HCT116 (cell line): ENCODE measurements around the gene MPHOSPH6. TPM values are rescaled to one million over a fixed set of nuclear protein-coding genes. Genes with fewer than 3 reads are reported as not detected.

Experiments used
- ATAC-seq: fragments of 200-7000 bp; cut with Tn5 transposase; 2 replicates; pipeline ENCODE4 v1.9.1; 2020; ENCODE audit warnings: mild to moderate bottlenecking, moderate library complexity
- BruUV-seq: library from RNA; stranded (reverse); fragments of 400-500 nt; replicated peaks from 2 replicates; lab custom pipeline; 2021; lab: Mats Ljungman, UMichigan
- CTCF ChIA-PET: fragments of 300-600 bp; sonication (Branson Sonifier 250); formaldehyde crosslinking; loops from one replicate; lab custom pipeline; 2021; ENCODE audit warnings: antibody characterized with exemption; lab: Charles Lee
- POLR2A ChIA-PET: fragments of 300-600, 350-600 bp; sonication (Branson Sonifier 250); formaldehyde crosslinking; loops from one replicate; lab custom pipeline; 2021; ENCODE audit warnings: antibody characterized with exemption; lab: Charles Lee
- RAD21 ChIA-PET, 2 experiments: fragments of 300-600 bp; sonication (Branson Sonifier 250); formaldehyde crosslinking; loops; one replicate each; lab custom pipeline; 2023; ENCODE audit warnings: low total read pairs in 2 of 2; ENCODE audit not compliant: uncharacterized antibody in 2 of 2, unreplicated experiment in 2 of 2, low non-redundant PET in 1 of 2; lab: Charles Lee
- DNase-seq: peaks from one replicate; pipeline ENCODE4 v3.0.0-alpha.2; 2010; ENCODE audit warnings: low read depth, low spot score
- H2AFZ ChIP-seq: fragments of 200-600 bp; shearing (Covaris generic), sonication (generic); 2 replicates; pipeline ENCODE4 v1.6.1; 2017; ENCODE audit warnings: low read depth, mixed run types, mixed read lengths, antibody characterized with exemption, low read length; ENCODE audit not compliant: poor library complexity, severe bottlenecking
- H3K27ac ChIP-seq: 2 replicates; pipeline ENCODE4 v1.5.1; 2012; ENCODE audit warnings: low read depth, low read length
- H3K27me3 ChIP-seq: fragments of 200-600 bp; sonication (generic); 2 replicates; pipeline ENCODE4 v1.6.1; 2016; ENCODE audit warnings: mixed run types, low read length, mixed read lengths; ENCODE audit not compliant: insufficient read depth
- H3K36me3 ChIP-seq, 2 experiments: fragments of 200-500 bp in 1 of 2; fragments of 200-600 bp in 1 of 2; sonication (Bioruptor generic) in 1 of 2; sonication (generic) in 1 of 2; 2 replicates each; pipeline versions ENCODE4 v1.5.1 to v1.6.1; 2014 to 2016; ENCODE audit warnings: low read length in 2 of 2, inconsistent platforms in 1 of 2, mixed read lengths in 1 of 2, mixed run types in 1 of 2; ENCODE audit not compliant: insufficient read depth in 2 of 2, control insufficient read depth in 1 of 2
- H3K4me1 ChIP-seq, 2 experiments: fragments of 200-600 bp in 1 of 2; sonication (generic) in 1 of 2; 2 replicates each; pipeline versions ENCODE4 v1.5.1 to v1.6.1; 2012 to 2017; ENCODE audit warnings: low read length in 2 of 2, inconsistent platforms in 1 of 2, mild to moderate bottlenecking in 1 of 2, mixed read lengths in 1 of 2, mixed run types in 1 of 2, moderate library complexity in 1 of 2; ENCODE audit not compliant: insufficient read depth in 2 of 2, control insufficient read depth in 1 of 2
- H3K4me2 ChIP-seq: fragments of 200-600 bp; sonication (generic); 2 replicates; pipeline ENCODE4 v1.6.1; 2017; ENCODE audit warnings: mixed run types, low read length, mixed read lengths
- H3K4me3 ChIP-seq, 2 experiments: fragments of 200-600 bp in 1 of 2; sonication (generic) in 1 of 2; replicated peaks in 1 of 2; 2 replicates each; pipeline ENCODE4 v1.5.1; 2011 to 2016; ENCODE audit warnings: low read length in 2 of 2, control low read depth in 1 of 2, low read depth in 1 of 2, mild to moderate bottlenecking in 1 of 2, mixed read lengths in 1 of 2, mixed run types in 1 of 2
- H3K79me2 ChIP-seq: fragments of 200-600 bp; sonication (generic); 2 replicates; pipeline ENCODE4 v1.6.1; 2017; ENCODE audit warnings: mild to moderate bottlenecking, mixed run types, low read length, moderate library complexity, mixed read lengths; ENCODE audit not compliant: insufficient read depth
- H3K9ac ChIP-seq: fragments of 200-600 bp; sonication (generic); 2 replicates; pipeline ENCODE4 v1.6.1; 2016; ENCODE audit warnings: low read length, mixed read lengths
- H3K9me2 ChIP-seq: fragments of 200-600 bp; sonication (generic), shearing (Covaris generic); 2 replicates; pipeline ENCODE4 v1.6.1; 2017; ENCODE audit warnings: mixed run types, mild to moderate bottlenecking, moderate library complexity; ENCODE audit not compliant: insufficient read depth
- H3K9me3 ChIP-seq, 2 experiments: fragments of 200-500 bp in 1 of 2; fragments of 200-600 bp in 1 of 2; sonication (Bioruptor generic) in 1 of 2; sonication (generic) in 1 of 2; 2 replicates each; pipeline ENCODE4 v1.6.1; 2014 to 2017; ENCODE audit warnings: low read length in 2 of 2, mixed read lengths in 2 of 2, inconsistent platforms in 1 of 2, low read depth in 1 of 2, mild to moderate bottlenecking in 1 of 2, mixed run types in 1 of 2, moderate library complexity in 1 of 2; ENCODE audit not compliant: control insufficient read depth in 1 of 2, insufficient read depth in 1 of 2
- H4K20me1 ChIP-seq: fragments of 200-600 bp; sonication (generic), shearing (Covaris generic); 2 replicates; pipeline ENCODE4 v1.6.1; 2017; ENCODE audit warnings: mixed run types, mild to moderate bottlenecking, moderate library complexity; ENCODE audit not compliant: insufficient read depth
- EZH2 ChIP-seq: fragments of 200-600 bp; sonication (generic); IDR thresholded peaks from 2 replicates; pipeline ENCODE4 v1.6.1; 2017; ENCODE audit warnings: antibody characterized with exemption, mixed run types
- FOSL1 ChIP-seq: IDR thresholded peaks from 2 replicates; pipeline ENCODE4 v1.6.1; 2012; ENCODE audit warnings: low read depth
- SRF ChIP-seq: IDR thresholded peaks from 2 replicates; pipeline ENCODE4 v1.6.1; 2012; ENCODE audit warnings: low read depth
- YY1 ChIP-seq: IDR thresholded peaks from 2 replicates; pipeline ENCODE4 v1.6.1; 2011; ENCODE audit warnings: low read length, low read depth, moderate library complexity, mild to moderate bottlenecking; ENCODE audit not compliant: insufficient replicate concordance; ENCODE audit errors: extremely low read depth
- ZBTB33 ChIP-seq: IDR thresholded peaks from 2 replicates; pipeline ENCODE4 v1.6.1; 2011; ENCODE audit warnings: mild to moderate bottlenecking, low read length, moderate library complexity; ENCODE audit not compliant: insufficient replicate concordance; ENCODE audit errors: extremely low read depth
- intact Hi-C: fragments of 100-400 bp; cut with micrococcal nuclease; formaldehyde crosslinking; loops from 2 replicates; pipeline ENCODE4 v1.10.0; 2022
- total RNA-seq: library from RNA; stranded (reverse); gene quantifications from one replicate; pipeline ENCODE4 v1.2.1, GENCODE V29; 2021; ENCODE audit not compliant: unreplicated experiment
- TF ChIP-seq, protein P1 (sequence below): IDR thresholded peaks from 2 replicates; pipeline ENCODE4 v1.6.1; 2012

The MPHOSPH6 gene
- total RNA-seq, 1 experiment from 2014 or later = 52.2 TPM

GRCh38 chr16:82138478-82139285 lies 31.3 kb downstream of the MPHOSPH6 start:
- DNase-seq (peak; percentile 12), ATAC-seq (peak; percentile 84)
- ChIA-PET RAD21 (no interaction called here), POLR2A (no interaction called here), CTCF (no interaction called here)
- Histone ChIP-seq H3K4me3 (peak overlapping the region; percentile 28 to 50), H3K27ac (peak overlapping the region; percentile 15), H3K79me2 (no peaks in the 10 kb centered on the region), H3K9me2 (no peaks in the 10 kb centered on the region), H3K9ac (peak overlapping the region; percentile 29), H3K4me1 (peaks cover 2 to 9% of the 10 kb centered on the region in 2 experiments; a peak in 2 of 4 replicates), H3K27me3 (no peaks in the 10 kb centered on the region), H3K36me3 (no peaks in the 10 kb centered on the region), H3K9me3 (no peaks in the 10 kb centered on the region), H2AFZ (peak overlapping the region; percentile 34), H4K20me1 (no peaks in the 10 kb centered on the region), H3K4me2 (peak overlapping the region; percentile 66)
- no peak for TF ChIP-seq FOSL1
- TF ChIP-seq ZBTB33 = no peak
- TF ChIP-seq SRF = no peak
- TF ChIP-seq, protein P1, sequence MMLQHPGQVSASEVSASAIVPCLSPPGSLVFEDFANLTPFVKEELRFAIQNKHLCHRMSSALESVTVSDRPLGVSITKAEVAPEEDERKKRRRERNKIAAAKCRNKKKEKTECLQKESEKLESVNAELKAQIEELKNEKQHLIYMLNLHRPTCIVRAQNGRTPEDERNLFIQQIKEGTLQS = no peak
- TF ChIP-seq EZH2 = no peak
- no peak for TF ChIP-seq YY1
- intact Hi-C loops = no loop called here
- BruUV-seq = TSS peak; percentile 38
